ENCODE data around the gene LMF1.

- no peak for TF ChIP-seq POLR2A (IDR thresholded peaks at IDR 0.05)
- no peak for TF ChIP-seq CTCF (IDR thresholded peaks at IDR 0.05)
These were observed 37.9 kb downstream of the LMF1 start for GRCh38 chr16:932831-933330.
